Bladder microvascular endothelial cell (primary cell): Measurements from ENCODE around the gene TPO. TPM values are rescaled to one million over a fixed set of nuclear protein-coding genes. Genes with fewer than 3 reads are reported as not detected.

Experiments used
- total RNA-seq: library from RNA; depleted of rRNA; stranded (reverse); fragments of >200 nt; gene quantifications from 2 replicates; pipeline ENCODE4 v1.2.3, GENCODE V29; 2014

The TPO gene
- 0.32 TPM in 1 of 2 replicates, not detected in the other for total RNA-seq

DNA sequence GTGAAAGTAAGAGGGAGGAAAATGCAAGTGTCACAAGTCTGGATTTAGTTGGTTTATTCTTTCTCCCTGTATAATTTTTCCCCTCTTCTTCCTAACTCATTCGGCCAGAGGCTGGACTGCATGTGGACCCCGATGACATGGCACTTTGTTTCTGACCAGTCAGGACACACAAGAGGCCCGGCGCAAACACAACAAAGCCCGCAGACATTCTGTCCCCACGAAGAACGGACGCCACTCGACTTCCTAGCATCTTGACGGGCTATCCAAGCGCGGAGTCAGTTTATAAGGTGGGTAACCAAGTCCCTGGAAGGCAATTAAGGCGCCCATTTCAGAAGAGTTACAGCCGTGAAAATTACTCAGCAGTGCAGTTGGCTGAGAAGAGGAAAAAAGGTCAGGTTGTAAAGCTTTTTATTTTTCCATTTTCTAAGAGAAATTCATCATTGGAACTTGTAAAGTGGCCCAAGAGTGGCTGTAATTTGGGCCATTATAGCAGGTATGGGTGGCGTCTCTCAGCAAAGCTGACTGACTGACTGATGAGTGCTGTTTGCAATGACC, at the start of gene TPO:
TPO (plus strand) TSS at position 308 of the 555 bp plus-strand sequence. CDS start 946 bp downstream, outside the sequence.

